Suprapubic skin (tissue), 4 donors: ENCODE results near the gene PSD.

Experiments
- CTCF ChIP-seq, 2 donors: fragments of 200-600 bp in 1 of 2; fragments of 450-650 bp in 1 of 2; sonication (generic) in 1 of 2; IDR thresholded peaks; one replicate each; pipeline ENCODE4 v1.5.1; 2016 to 2019; ENCODE audit warnings: antibody characterized with exemption in 2 of 2, mild to moderate bottlenecking in 1 of 2, moderate library complexity in 1 of 2
- POLR2A ChIP-seq, 2 donors: fragments of 450-650 bp; IDR thresholded peaks; one replicate each; pipeline ENCODE4 v1.6.1; 2017; ENCODE audit warnings: antibody characterized with exemption in 2 of 2, mild to moderate bottlenecking in 2 of 2, moderate library complexity in 2 of 2
- POLR2AphosphoS5 ChIP-seq, 3 donors: sonication (generic); formaldehyde crosslinking; IDR thresholded peaks; one replicate each; pipeline ENCODE4 v1.6.1; 2017; ENCODE audit warnings: antibody characterized with exemption in 3 of 3

DNA sequence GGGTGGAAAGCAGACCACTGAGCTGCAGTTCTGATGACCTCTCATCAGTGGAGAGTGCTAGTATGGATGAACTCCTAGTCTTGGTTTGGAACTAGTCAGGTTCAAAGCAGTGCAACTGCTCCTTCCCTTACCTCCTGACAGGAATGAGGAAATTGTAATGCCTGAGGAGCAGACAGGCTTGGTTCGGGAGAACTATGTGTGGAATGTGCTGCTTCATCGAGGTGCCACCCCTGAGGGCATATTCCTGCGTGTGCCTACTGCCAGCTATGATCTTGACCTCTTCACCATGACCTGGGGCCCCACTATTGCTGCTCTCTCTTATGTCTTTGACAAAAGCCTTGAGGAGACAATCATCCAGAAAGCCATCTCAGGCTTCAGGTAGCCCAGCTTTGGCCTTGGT lies 50.5 kb downstream of the PSD start:
- no peak for TF ChIP-seq POLR2A (IDR thresholded peaks at IDR 0.05)
- TF ChIP-seq CTCF (IDR thresholded peaks at IDR 0.05): no peak
- TF ChIP-seq POLR2AphosphoS5 (IDR thresholded peaks at IDR 0.05): no peak
